ENCODE measurements around the gene GPAT3. TPM values are rescaled to one million over a fixed set of nuclear protein-coding genes. Genes with fewer than 3 reads are reported as not detected.
"Not testable (repeated sequence)": the region's sequence is repeated elsewhere in the genome, so short reads cannot be mapped to it uniquely, and the experiment has no call there.

The GPAT3 gene
- 9.8 TPM for total RNA-seq

DNA sequence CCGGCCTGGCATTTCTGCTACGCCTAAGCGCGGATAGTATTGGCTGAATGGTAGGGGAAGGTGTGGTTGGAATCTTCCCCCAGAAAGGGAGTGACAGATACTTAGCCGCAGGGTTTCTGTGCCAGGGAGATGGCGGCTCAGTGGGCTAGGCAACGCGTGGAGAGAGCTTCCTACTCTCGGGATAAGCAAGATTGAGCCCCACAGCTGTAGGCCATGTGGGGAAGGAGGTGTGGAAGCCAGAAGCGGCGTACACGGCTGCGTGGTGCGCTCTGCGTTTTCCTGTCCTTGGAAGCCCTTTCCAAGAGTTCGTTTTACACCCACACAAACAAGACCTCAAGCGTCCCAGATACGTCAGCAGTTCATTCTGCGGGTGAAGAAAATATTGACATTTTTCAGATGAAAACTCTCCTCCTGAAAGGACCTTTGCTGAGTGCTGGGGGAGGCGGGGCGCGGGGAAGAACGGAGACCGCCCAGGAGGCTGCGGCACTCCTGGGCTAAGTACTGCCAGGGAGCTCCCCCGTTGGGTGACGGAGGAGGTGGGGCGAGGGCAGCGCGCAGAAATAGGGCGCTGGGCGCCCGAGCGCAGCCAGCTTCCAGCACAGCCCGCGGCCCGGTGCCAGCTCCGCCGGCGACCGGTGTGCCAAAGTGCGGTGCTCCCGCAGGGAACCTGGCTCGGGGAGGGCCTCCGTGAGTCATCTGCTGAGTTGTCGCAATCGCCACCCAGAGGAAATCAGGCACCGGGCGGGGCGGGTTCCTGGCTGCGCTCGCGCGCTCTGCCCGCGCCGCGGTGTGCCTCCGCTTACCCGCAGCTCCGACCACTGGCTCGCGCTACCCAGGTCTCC is at the start of gene GPAT3:
TSS of gene GPAT3 (plus strand) at position 589 of the 842 bp plus-strand sequence. CDS start 515 bp downstream, outside the sequence.
- peak; percentile 94 for ATAC-seq

DNA sequence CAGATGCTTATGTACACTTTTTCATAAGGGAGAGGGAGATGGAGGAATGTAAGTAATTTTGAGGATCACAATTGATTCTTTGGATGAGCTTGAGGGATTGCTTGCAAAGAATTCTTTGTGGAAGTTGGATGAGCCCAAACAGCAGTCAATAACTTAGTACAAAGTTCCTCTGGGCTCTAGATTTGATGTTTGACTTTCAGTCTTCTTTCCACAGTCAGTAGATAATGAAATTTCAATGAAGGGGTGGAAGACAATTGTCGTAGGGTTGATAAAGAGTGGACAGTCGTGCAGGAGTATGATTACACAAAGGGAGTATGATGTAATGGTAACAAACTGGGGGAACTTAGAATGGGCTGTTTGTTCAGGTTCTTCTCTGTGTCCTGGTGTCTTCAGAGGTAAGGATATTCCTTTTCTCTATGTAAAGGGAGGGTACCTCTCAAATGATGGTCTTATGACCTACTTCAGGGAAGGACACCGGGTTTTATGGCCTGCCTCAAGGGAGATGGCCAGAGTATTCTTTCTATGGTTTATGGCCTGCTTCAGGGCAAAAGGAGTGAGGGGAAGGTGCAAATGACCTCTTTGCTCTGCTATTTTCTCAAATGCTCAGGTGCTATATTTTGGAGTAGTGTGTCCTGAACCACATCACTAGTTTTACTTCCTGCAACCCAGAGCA is 49.3 kb upstream of the GPAT3 start:
- no peak for ATAC-seq

GRCh38 chr4:83489711-83490326 is 46.1 kb upstream of the GPAT3 start:
- no peak for ATAC-seq

- no peak for ATAC-seq
Observed at GRCh38 chr4:83490876-83491450, 44.9 kb upstream of the GPAT3 start.

- ATAC-seq, result not testable (repeated sequence)
Observed at GRCh38 chr4:83496085-83496917, 39.6 kb upstream of the GPAT3 start.

- no peak for ATAC-seq
Observed at GRCh38 chr4:83498187-83498586, 37.7 kb upstream of the GPAT3 start.

DNA sequence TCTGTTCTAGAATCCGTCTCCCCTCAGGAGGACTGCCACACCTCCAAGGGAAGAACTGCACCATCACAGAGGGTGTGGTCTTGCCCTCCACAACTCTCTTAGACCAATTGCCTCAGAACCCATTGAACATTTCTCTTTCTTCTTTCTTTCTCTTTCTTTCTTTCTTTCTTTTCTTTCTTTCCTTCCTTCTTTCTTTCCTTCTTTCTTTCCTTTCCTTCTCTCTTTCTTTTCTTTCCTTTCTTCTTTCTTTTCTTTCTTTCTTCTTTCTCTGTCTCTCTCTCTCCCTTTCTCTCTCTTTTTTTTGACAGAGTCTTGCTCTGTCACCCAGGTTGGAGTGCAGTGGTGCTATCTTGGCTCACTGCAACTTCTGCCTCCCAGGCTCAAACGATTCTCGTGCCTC is 34.2 kb upstream of the GPAT3 start:
- not testable (repeated sequence) for ATAC-seq

- no peak for ATAC-seq
Observed at GRCh38 chr4:83503974-83504373, 31.9 kb upstream of the GPAT3 start.

DNA sequence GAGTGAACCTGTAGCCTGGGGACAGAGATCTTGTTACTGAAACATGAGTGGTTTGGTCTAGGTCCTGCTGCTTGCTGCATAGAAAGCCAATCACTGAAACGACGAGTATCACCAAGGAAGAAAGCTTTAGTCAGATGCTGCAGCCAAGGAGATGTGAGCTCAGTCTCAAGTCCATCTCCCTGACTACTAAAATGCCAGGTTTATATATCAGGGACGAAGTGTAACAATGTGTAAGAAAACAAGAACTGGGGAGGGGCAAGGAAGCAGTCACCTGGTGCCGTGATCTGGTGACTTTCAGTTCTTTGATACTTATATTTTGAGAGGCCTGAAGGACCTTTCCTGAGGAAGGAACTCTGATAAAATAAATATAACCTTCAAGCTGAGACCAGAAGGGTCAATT is 31.4 kb upstream of the GPAT3 start:
- ATAC-seq, result no peak

- no peak for ATAC-seq
Observed at GRCh38 chr4:83504996-83505395, 30.9 kb upstream of the GPAT3 start.

DNA sequence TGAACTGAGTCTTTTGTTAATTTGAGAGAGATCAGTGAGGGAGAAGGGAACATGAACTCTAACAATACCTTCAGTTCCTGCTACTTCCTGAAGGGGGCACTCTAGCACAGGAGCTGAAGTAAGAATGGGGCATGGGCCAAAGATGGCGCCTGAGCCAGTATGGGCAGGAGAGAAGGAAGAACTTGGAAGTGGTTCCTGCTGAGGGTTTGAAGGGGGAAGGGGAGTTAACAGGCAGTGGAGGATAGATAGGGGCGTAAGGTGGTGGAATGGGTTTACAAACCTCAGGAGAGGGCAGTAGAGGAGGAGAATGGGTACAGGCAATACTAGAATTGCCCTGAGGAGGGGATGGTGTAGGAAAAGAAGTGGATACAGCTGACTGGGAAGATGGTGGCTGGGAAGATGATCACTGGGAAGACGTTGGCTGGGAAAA is 26.7 kb upstream of the GPAT3 start:
- peak; percentile 60 for ATAC-seq

DNA sequence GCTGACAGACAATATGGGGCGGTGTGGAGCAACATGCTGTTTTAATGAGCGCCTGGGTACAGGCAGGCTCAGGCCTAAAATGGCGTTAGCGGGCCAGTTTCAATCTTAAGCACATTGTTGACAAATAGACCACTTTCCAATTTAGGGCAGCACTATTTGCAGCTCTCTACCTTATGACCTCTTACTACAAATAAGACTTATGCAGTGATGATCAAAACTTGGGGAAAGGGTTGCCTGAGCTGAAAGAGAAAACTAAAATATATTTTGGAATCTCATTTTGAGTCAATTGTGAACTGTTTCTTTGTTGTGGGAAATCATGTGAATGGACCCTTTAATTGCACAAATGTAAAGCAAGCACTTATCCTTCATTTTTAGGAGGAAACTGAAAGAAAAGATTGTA is 25.5 kb upstream of the GPAT3 start:
- ATAC-seq, result no peak

DNA sequence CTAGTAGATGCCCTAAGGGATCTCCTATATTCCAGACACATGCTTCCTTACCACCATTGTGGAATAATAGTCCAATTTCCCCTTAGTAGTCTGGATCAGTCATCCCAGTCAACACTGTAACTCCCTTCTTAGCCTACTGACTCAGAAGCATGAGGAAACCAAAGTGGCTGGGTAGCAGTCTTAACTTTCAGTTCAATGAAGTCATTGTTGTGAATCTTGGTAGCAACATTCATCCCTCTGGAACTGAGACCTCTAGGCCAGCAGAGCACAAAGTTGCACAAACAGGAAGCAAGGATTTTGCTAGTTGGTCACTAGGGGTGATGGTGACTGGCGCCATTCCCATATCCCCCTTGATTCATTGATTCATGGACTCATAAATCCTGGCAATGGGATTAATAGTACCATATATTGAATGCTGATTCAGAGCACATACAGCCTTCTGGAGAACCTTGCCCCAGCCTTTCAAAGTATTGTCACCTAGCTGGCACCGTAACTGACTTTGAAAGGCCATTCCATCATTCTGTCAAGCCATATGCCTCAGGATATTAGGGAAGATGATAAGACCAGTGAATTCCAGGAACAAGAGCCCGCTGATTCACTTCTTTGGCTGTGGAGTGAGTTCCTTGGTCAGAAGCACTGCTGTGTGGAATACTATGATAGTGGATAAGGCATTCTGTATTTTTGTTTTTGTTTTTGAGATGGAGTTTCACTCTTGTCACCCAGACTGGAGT is 19.7 kb upstream of the GPAT3 start:
- peak; percentile 81 for ATAC-seq

GRCh38 chr4:83522239-83522638 is 13.7 kb upstream of the GPAT3 start:
- no peak for ATAC-seq

- ATAC-seq, result no peak
Observed at GRCh38 chr4:83527671-83528070, 8.2 kb upstream of the GPAT3 start.

DNA sequence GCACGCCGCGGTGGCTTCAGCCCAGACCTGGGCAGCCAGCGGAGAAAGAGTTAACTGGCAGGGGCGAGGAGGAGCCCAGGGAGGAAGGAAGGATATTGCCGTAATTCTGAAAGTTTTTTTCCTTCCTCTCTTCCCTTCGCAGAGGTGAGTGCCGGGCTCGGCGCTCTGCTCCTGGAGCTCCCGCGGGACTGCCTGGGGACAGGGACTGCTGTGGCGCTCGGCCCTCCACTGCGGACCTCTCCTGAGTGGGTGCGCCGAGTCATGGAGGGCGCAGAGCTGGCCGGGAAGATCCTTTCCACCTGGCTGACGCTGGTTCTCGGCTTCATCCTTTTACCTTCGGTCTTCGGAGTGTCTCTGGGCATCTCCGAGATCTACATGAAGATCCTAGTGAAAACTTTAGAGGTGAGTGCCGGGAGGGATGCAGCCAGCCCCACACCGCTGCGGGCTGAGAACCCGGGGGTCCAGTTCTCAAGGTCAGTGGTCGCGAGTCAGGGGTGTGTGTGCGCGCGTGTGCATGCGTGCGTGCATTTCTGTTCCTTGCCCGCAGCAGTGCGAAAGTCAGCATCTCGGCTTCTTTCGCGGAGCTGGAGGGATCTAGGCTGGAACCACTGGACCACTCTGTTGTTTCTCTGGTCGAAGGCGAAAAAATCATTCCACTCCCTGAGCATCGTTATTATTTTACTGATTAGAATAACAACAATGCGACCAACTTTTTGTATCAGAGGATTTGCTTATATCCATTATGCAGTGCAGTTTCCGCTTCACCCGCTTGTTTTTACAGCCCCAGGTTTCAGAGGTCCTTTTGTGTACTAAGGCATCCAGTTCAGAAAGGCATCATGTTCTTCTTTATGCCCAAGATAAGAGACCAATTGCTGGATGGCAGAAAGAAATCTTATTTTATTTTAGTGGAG is 709 bp downstream of the GPAT3 start:
- peak; percentile 39 for ATAC-seq

DNA sequence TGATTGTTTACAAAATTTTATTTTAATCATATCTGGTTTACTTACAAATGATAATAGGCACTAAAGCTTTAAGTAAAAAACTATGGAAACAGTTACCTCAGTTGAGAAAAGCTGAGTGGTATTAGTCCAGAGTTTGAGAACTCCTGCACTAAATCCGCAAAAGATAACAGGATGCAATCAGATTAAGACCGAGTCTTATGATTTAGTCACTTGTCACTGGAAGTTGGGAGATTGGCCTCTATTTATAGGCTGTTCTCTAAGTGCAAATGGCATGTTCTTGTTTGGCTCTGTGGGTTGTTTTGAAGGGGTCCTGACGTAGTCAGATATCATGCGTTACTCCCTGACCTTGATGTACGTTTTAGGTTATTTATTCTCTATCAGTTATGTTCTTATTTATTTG is 6.3 kb downstream of the GPAT3 start:
- no peak for ATAC-seq

DNA sequence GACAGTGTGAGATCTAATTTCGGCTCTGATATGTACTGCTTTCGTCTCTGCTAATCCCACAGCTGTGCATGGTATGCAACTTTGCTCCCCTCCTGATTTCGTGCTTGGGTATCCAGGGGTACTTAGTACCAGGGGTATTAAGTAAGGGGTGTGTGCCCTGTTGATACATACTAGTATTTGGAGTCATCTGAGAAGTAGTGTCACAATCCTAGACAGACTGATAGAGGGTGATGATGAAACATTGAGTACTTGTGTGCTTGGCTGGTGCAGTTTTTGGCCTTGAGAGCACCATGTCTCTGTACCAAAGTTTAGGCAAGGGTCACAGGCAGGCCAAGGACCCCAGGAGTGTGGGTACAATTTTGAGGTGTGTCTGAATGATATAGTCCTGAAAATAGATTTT is 10.9 kb downstream of the GPAT3 start:
- ATAC-seq, result no peak

- peak; percentile 99 for ATAC-seq
Observed at GRCh38 chr4:83548151-83548905, 12.4 kb downstream of the GPAT3 start.

- no peak for ATAC-seq
Observed at GRCh38 chr4:83552083-83552482, 16.2 kb downstream of the GPAT3 start.
